Fibroblast of upper back skin (primary cell): Measurements from ENCODE around the gene FNBP1L.
A peak's percentile ranks its signal among the peaks of the same experiment; 100 is the strongest.

ENCODE experiments used
- DNase-seq: peaks from one replicate; pipeline ENCODE4 v3.0.0-alpha.2; 2013

The FNBP1L gene

GRCh38 chr1:93595743-93596142 lies 147.8 kb downstream of the FNBP1L start:
- peak; percentile 68 for DNase-seq

- DNase-seq = no peak
Measured at GRCh38 chr1:93596329-93597089, 148.6 kb downstream of the FNBP1L start.

DNA sequence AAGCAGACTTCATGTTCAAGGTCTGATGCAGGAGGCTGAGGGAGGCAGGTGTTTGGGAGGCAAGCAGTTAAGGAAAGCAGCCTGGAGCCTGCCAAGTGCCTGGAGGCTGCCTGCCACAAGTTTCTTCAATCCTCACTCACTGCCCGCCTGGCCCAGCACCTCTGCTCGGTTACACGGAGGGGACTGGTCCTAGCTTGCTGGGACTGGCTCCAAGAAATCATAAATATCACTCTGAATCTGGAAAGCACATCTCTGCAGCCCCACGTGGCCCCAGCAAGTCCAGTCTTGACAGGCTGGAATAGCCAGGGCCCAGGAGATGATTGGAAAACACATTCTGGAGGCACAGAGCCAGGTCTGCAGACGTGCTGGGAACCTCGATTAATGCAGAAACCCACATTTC lies 149.8 kb downstream of the FNBP1L start:
- peak; percentile 64 for DNase-seq

- no peak for DNase-seq
Measured at GRCh38 chr1:93598396-93598795, 150.5 kb downstream of the FNBP1L start.

- no peak for DNase-seq
Measured at GRCh38 chr1:93598861-93599439, 151.0 kb downstream of the FNBP1L start.

DNA sequence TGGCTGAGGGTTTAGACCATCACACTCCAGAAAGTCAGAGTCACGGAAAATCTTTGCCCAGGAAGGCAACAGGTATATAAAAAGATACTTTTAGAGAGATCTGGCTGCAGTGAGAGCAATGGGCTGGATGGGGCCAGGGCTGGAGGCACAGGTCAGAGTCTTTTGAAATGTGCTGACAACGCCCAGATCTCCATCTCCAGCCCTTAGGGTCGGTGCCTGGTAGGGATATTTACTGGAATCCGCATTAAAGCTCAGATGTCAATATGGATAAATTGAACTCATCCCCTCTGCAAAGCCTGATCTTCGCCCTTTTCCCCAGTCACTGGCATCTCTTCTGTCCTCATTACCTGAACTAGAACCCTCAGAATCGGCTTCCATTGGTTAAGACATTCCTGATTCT lies 151.6 kb downstream of the FNBP1L start:
- DNase-seq = no peak

- no peak for DNase-seq
Measured at GRCh38 chr1:93600663-93601062, 152.7 kb downstream of the FNBP1L start.

GRCh38 chr1:93601686-93602085 lies 153.8 kb downstream of the FNBP1L start:
- no peak for DNase-seq

- no peak for DNase-seq
Measured at GRCh38 chr1:93602101-93602500, 154.2 kb downstream of the FNBP1L start.

GRCh38 chr1:93603106-93603505 lies 155.2 kb downstream of the FNBP1L start:
- DNase-seq = no peak

DNA sequence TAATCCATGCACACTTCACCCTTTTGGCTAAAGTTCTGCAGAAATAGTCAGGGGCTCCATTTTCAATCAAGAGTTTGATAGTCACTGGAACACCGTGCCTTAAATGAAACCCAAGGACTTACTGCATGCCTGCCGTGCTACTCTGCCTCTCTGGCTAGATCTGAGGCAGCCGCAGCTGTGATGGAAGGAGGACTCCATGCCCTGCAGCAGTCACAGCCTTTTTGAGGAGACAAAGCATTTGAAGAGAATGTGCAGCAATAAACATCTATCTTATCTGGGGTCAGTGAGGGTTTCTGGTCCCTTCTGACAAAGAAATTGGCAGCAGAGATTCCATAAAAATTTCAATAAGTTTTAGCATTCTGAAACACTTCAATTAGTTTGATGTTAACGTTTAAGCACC lies 155.7 kb downstream of the FNBP1L start:
- no peak for DNase-seq
